Stimulated activated CD8-positive, alpha-beta memory T cell treated with anti-CD3 and anti-CD28 coated beads, Interleukin-2, amount 100 ng/mL, for 1 hour (primary cell): ENCODE results near the gene CABP4.
A peak's percentile ranks its signal among the peaks of the same experiment; 100 is the strongest.
"Not testable (repeated sequence)": the region's sequence is repeated elsewhere in the genome, so short reads cannot be mapped to it uniquely, and the experiment has no call there.

Experiments used
- DNase-seq, 2 donors: peaks; one replicate each; pipeline ENCODE4 v3.0.0-alpha.2; 2020; ENCODE audit warnings: low read depth in 2 of 2

CABP4 gene

GRCh38 chr11:67482275-67482826 is 27.2 kb downstream of the CABP4 start:
- no peak for DNase-seq

- peak; percentile 86 to 92 for DNase-seq
These were observed 28.0 kb downstream of the CABP4 start, which contains the start of gene AIP for GRCh38 chr11:67482827-67483798. TSS of gene AIP (plus strand) at chr11:67483026. CDS start at chr11:67483159, 133 bp downstream.

- no peak for DNase-seq
These were observed 28.9 kb downstream of the CABP4 start for GRCh38 chr11:67483831-67484665.

- no peak for DNase-seq
These were observed 29.7 kb downstream of the CABP4 start for GRCh38 chr11:67484847-67485311.

GRCh38 chr11:67485873-67486361 is 30.8 kb downstream of the CABP4 start:
- DNase-seq = not testable (repeated sequence)

- no peak for DNase-seq
These were observed 31.5 kb downstream of the CABP4 start for GRCh38 chr11:67486481-67487195.

- no peak for DNase-seq
These were observed 34.2 kb downstream of the CABP4 start for GRCh38 chr11:67489203-67489884.

GRCh38 chr11:67489885-67490726 is 35.0 kb downstream of the CABP4 start:
- no peak for DNase-seq

- DNase-seq = no peak
These were observed 35.5 kb downstream of the CABP4 start for GRCh38 chr11:67490727-67491065.

- DNase-seq = no peak
These were observed 36.3 kb downstream of the CABP4 start for GRCh38 chr11:67491276-67492068.

GRCh38 chr11:67492069-67492727 is 37.0 kb downstream of the CABP4 start:
- no peak for DNase-seq

GRCh38 chr11:67492801-67493547 is 37.8 kb downstream of the CABP4 start:
- no peak for DNase-seq

GRCh38 chr11:67493548-67494370 is 38.6 kb downstream of the CABP4 start:
- DNase-seq = no peak

- DNase-seq = no peak
These were observed 39.4 kb downstream of the CABP4 start for GRCh38 chr11:67494371-67495233.

- no peak for DNase-seq
These were observed 40.3 kb downstream of the CABP4 start for GRCh38 chr11:67495234-67496005.
